NCI-H748 treated with DMSO at 0.1 percent for 48 hours (cell line): ENCODE data around the gene SIRT6.
"Not testable (repeated sequence)": the region's sequence is repeated elsewhere in the genome, so short reads cannot be mapped to it uniquely, and the experiment has no call there.

Source experiments
- DNase-seq: peaks from one replicate; lab custom pipeline; 2025; lab: John Stamatoyannopoulos, UW

The SIRT6 gene

GRCh38 chr19:4182084-4182810, at the start of gene SIRT6, which contains the start of gene ANKRD24:
SIRT6 (minus strand) TSS chr19:4182563; CDS start chr19:4182539, 24 bp downstream.
ANKRD24 (plus strand) TSS chr19:4182689; CDS start chr19:4186426, 3,737 bp downstream.
- DNase-seq, result peak; percentile 63

GRCh38 chr19:4232139-4232538, 49.8 kb upstream of the SIRT6 start:
- not testable (repeated sequence) for DNase-seq

- not testable (repeated sequence) for DNase-seq
Observed at GRCh38 chr19:4231521-4231920, 49.2 kb upstream of the SIRT6 start.

- not testable (repeated sequence) for DNase-seq
Observed at GRCh38 chr19:4230237-4230636, 47.9 kb upstream of the SIRT6 start.

- DNase-seq, result no peak
Observed at GRCh38 chr19:4229179-4229931, 47.0 kb upstream of the SIRT6 start, which contains the start of gene EBI3. EBI3 (plus strand) TSS chr19:4229523; CDS start chr19:4229551, 28 bp downstream.

- no peak for DNase-seq
Observed at GRCh38 chr19:4228765-4229178, 46.4 kb upstream of the SIRT6 start.

GRCh38 chr19:4227771-4228170, 45.4 kb upstream of the SIRT6 start:
- DNase-seq, result no peak

- DNase-seq, result no peak
Observed at GRCh38 chr19:4225885-4226284, 43.5 kb upstream of the SIRT6 start.

GRCh38 chr19:4224470-4224869, 42.1 kb upstream of the SIRT6 start:
- DNase-seq, result no peak

GRCh38 chr19:4220188-4220587, 37.8 kb upstream of the SIRT6 start:
- no peak for DNase-seq

GRCh38 chr19:4218523-4218922, 36.2 kb upstream of the SIRT6 start:
- DNase-seq, result not testable (repeated sequence)

GRCh38 chr19:4217429-4218264, 35.3 kb upstream of the SIRT6 start:
- DNase-seq, result no peak

GRCh38 chr19:4216846-4217245, 34.5 kb upstream of the SIRT6 start:
- DNase-seq, result no peak

- DNase-seq, result no peak
Observed at GRCh38 chr19:4215807-4216206, 33.4 kb upstream of the SIRT6 start.

GRCh38 chr19:4213116-4213515, 30.8 kb upstream of the SIRT6 start:
- no peak for DNase-seq

GRCh38 chr19:4210166-4210731, 27.9 kb upstream of the SIRT6 start:
- DNase-seq, result no peak

- DNase-seq, result no peak
Observed at GRCh38 chr19:4208385-4209094, 26.2 kb upstream of the SIRT6 start.

- no peak for DNase-seq
Observed at GRCh38 chr19:4206818-4207484, 24.6 kb upstream of the SIRT6 start.

GRCh38 chr19:4201798-4202197, 19.4 kb upstream of the SIRT6 start:
- DNase-seq, result no peak

- no peak for DNase-seq
Observed at GRCh38 chr19:4200940-4201542, 18.7 kb upstream of the SIRT6 start.
